ENCODE data around the gene CACNG4. TPM values are rescaled to one million over a fixed set of nuclear protein-coding genes. Genes with fewer than 3 reads are reported as not detected.

The CACNG4 gene
- total RNA-seq, 4 donors from 2014 or later, result not detected

- no peak for TF ChIP-seq CTCF (IDR thresholded peaks at IDR 0.05; ENCODE audit: low read depth)
Observed at GRCh38 chr17:66956941-66957340, 7.6 kb upstream of the CACNG4 start.

GRCh38 chr17:66957343-66957742 lies 7.2 kb upstream of the CACNG4 start:
- TF ChIP-seq CTCF (IDR thresholded peaks at IDR 0.05; ENCODE audit: low read depth), result no peak

- no peak for TF ChIP-seq CTCF (IDR thresholded peaks at IDR 0.05; ENCODE audit: low read depth)
Observed at GRCh38 chr17:66957951-66958579, 6.4 kb upstream of the CACNG4 start.

GRCh38 chr17:66959641-66960375 lies 4.7 kb upstream of the CACNG4 start:
- no peak for TF ChIP-seq CTCF (IDR thresholded peaks at IDR 0.05; ENCODE audit: low read depth)

GRCh38 chr17:66960613-66961012 lies 3.9 kb upstream of the CACNG4 start:
- TF ChIP-seq CTCF (IDR thresholded peaks at IDR 0.05; ENCODE audit: low read depth), result no peak

GRCh38 chr17:66963521-66963908 lies 992 bp upstream of the CACNG4 start:
- no peak for TF ChIP-seq CTCF (IDR thresholded peaks at IDR 0.05; ENCODE audit: low read depth)

- no peak for TF ChIP-seq CTCF (IDR thresholded peaks at IDR 0.05; ENCODE audit: low read depth)
Observed at GRCh38 chr17:66964930-66965800, 658 bp downstream of the CACNG4 start.
